ENCODE data around the gene DSCAML1.

The DSCAML1 gene

GRCh38 chr11:117830072-117830471 is 33.1 kb upstream of the DSCAML1 start:
- TF ChIP-seq, protein P1, sequence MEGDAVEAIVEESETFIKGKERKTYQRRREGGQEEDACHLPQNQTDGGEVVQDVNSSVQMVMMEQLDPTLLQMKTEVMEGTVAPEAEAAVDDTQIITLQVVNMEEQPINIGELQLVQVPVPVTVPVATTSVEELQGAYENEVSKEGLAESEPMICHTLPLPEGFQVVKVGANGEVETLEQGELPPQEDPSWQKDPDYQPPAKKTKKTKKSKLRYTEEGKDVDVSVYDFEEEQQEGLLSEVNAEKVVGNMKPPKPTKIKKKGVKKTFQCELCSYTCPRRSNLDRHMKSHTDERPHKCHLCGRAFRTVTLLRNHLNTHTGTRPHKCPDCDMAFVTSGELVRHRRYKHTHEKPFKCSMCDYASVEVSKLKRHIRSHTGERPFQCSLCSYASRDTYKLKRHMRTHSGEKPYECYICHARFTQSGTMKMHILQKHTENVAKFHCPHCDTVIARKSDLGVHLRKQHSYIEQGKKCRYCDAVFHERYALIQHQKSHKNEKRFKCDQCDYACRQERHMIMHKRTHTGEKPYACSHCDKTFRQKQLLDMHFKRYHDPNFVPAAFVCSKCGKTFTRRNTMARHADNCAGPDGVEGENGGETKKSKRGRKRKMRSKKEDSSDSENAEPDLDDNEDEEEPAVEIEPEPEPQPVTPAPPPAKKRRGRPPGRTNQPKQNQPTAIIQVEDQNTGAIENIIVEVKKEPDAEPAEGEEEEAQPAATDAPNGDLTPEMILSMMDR (IDR thresholded peaks at IDR 0.05; ENCODE audit: low read depth, low read length): no peak
- no peak for DNase-seq (ENCODE audit: extremely low read depth, low read depth)

- TF ChIP-seq, protein P1 (IDR thresholded peaks at IDR 0.05; ENCODE audit: low read depth, low read length): no peak
- no peak for DNase-seq (ENCODE audit: extremely low read depth, low read depth)
Observed at GRCh38 chr11:117829369-117829725, 32.3 kb upstream of the DSCAML1 start.

- TF ChIP-seq, protein P1 (IDR thresholded peaks at IDR 0.05; ENCODE audit: low read depth, low read length): no peak
- DNase-seq (ENCODE audit: extremely low read depth, low read depth): no peak
Observed at GRCh38 chr11:117828611-117829368, 31.8 kb upstream of the DSCAML1 start.

GRCh38 chr11:117827521-117828511 is 30.8 kb upstream of the DSCAML1 start:
- TF ChIP-seq, protein P1 (IDR thresholded peaks at IDR 0.05; ENCODE audit: low read depth, low read length): no peak
- no peak for DNase-seq (ENCODE audit: extremely low read depth, low read depth)

GRCh38 chr11:117826832-117827231 is 29.8 kb upstream of the DSCAML1 start:
- TF ChIP-seq, protein P1 (IDR thresholded peaks at IDR 0.05; ENCODE audit: low read depth, low read length): no peak
- DNase-seq (ENCODE audit: extremely low read depth, low read depth): no peak

GRCh38 chr11:117826190-117826570 is 29.2 kb upstream of the DSCAML1 start:
- no peak for DNase-seq (ENCODE audit: extremely low read depth, low read depth)
- TF ChIP-seq, protein P1 (IDR thresholded peaks at IDR 0.05; ENCODE audit: low read depth, low read length): no peak
